Endothelial cell of umbilical vein (primary cell): ENCODE measurements around the gene YWHAQ. TPM values are rescaled to one million over a fixed set of nuclear protein-coding genes. Genes with fewer than 3 reads are reported as not detected.

Source experiments
- BruUV-seq: library from RNA; stranded (reverse); fragments of 400-500 nt; replicated peaks from 2 replicates; lab custom pipeline; 2021; lab: Mats Ljungman, UMichigan
- CTCF ChIA-PET: fragments of 300-600, 350-600 bp; sonication (Branson Sonifier 250); formaldehyde crosslinking; loops from one replicate; lab custom pipeline; 2021; ENCODE audit warnings: antibody characterized with exemption, inconsistent platforms; lab: Charles Lee
- POLR2A ChIA-PET: fragments of 300-600, 350-600 bp; sonication (Branson Sonifier 250); formaldehyde crosslinking; loops from one replicate; lab custom pipeline; 2021; ENCODE audit warnings: antibody characterized with exemption, inconsistent platforms; lab: Charles Lee
- DNase-seq: peaks from one replicate; pipeline ENCODE4 v3.0.0-alpha.2; 2011; ENCODE audit warnings: low read depth, low spot score
- FAIRE-seq: peaks from 2 replicates; lab custom pipeline; 2011; peaks lifted over from hg19 to GRCh38; lab: Jason Lieb, UNC
- H2AFZ ChIP-seq: 2 replicates; pipeline ENCODE4 v1.6.0; 2012; ENCODE audit warnings: low read depth, low read length, control low read depth, inconsistent platforms
- H3K27ac ChIP-seq: 2 replicates; pipeline ENCODE4 v1.5.1; 2011; ENCODE audit warnings: low read depth, mild to moderate bottlenecking, control low read depth, low read length, moderate library complexity; ENCODE audit not compliant: insufficient read depth
- H3K27me3 ChIP-seq, 2 experiments: 2 replicates each; pipeline versions ENCODE4 v1.6.0 to v1.6.1; 2011; ENCODE audit warnings: low read length in 2 of 2, mixed read lengths in 1 of 2; ENCODE audit not compliant: control insufficient read depth in 2 of 2, insufficient read depth in 2 of 2
- H3K36me3 ChIP-seq, 2 experiments: 2 replicates in 1 of 2; 3 replicates in 1 of 2; pipeline ENCODE4 v1.5.1; 2011; ENCODE audit warnings: low read length in 2 of 2, mild to moderate bottlenecking in 1 of 2, moderate library complexity in 1 of 2; ENCODE audit not compliant: control insufficient read depth in 2 of 2, insufficient read depth in 2 of 2; ENCODE audit errors: extremely low read depth in 1 of 2
- H3K4me1 ChIP-seq: 3 replicates; pipeline ENCODE4 v1.5.1; 2011; ENCODE audit warnings: mild to moderate bottlenecking, low read length; ENCODE audit not compliant: control insufficient read depth, insufficient read depth; ENCODE audit errors: extremely low read depth
- H3K4me2 ChIP-seq: 2 replicates; pipeline ENCODE4 v1.6.1; 2011; ENCODE audit warnings: low read length, control low read depth, mixed read lengths; ENCODE audit not compliant: insufficient read depth
- H3K4me3 ChIP-seq, 3 experiments: fragments of 200-600 bp in 1 of 3; sonication (generic), shearing (Covaris generic) in 1 of 3; replicated peaks in 1 of 3; 2 replicates each; pipeline ENCODE4 v1.5.1; 2011 to 2016; ENCODE audit warnings: control low read depth in 3 of 3, low read length in 3 of 3, mild to moderate bottlenecking in 2 of 3, inconsistent platforms in 1 of 3, low read depth in 1 of 3, moderate library complexity in 1 of 3; ENCODE audit not compliant: insufficient read depth in 1 of 3
- H3K79me2 ChIP-seq: 2 replicates; pipeline ENCODE4 v1.6.0; 2012; ENCODE audit warnings: low read length, inconsistent platforms; ENCODE audit not compliant: control insufficient read depth, insufficient read depth
- H3K9ac ChIP-seq: replicated peaks from 2 replicates; pipeline ENCODE3; 2011; ENCODE audit warnings: low read length, control low read depth; ENCODE audit not compliant: insufficient read depth; ENCODE audit errors: extremely low read depth
- H3K9me1 ChIP-seq: replicated peaks from 3 replicates; pipeline ENCODE4 v1.6.0; 2011; ENCODE audit warnings: mild to moderate bottlenecking, low read length; ENCODE audit not compliant: control insufficient read depth, insufficient read depth; ENCODE audit errors: extremely low read depth
- H3K9me3 ChIP-seq: replicated peaks from 2 replicates; pipeline ENCODE4 v1.5.1; 2012; ENCODE audit warnings: low read length, inconsistent platforms; ENCODE audit not compliant: control insufficient read depth, insufficient read depth
- H4K20me1 ChIP-seq: replicated peaks from 2 replicates; pipeline ENCODE3; 2011; ENCODE audit warnings: mild to moderate bottlenecking, low read length; ENCODE audit not compliant: control insufficient read depth, insufficient read depth; ENCODE audit errors: extremely low read depth
- CTCF ChIP-seq, 2 donors: IDR thresholded peaks; 1 replicate in 1 of 2; 2 replicates in 1 of 2; pipeline ENCODE4 v1.5.1; 2011; ENCODE audit warnings: low read length in 2 of 2, mild to moderate bottlenecking in 2 of 2, moderate library complexity in 2 of 2, control low read depth in 1 of 2, inconsistent platforms in 1 of 2, low read depth in 1 of 2; ENCODE audit not compliant: insufficient read depth in 1 of 2; ENCODE audit errors: extremely low read depth in 1 of 2
- EZH2 ChIP-seq: IDR thresholded peaks from 2 replicates; pipeline ENCODE4 v1.6.1; 2012; ENCODE audit warnings: borderline replicate concordance, low read depth, mild to moderate bottlenecking, moderate library complexity, low read length, inconsistent platforms; ENCODE audit not compliant: severe bottlenecking
- FOS ChIP-seq: IDR thresholded peaks from 2 replicates; pipeline ENCODE4 v1.6.1; 2011; ENCODE audit warnings: mild to moderate bottlenecking, low read length, moderate library complexity, borderline replicate concordance; ENCODE audit not compliant: insufficient read depth
- GATA2 ChIP-seq: IDR thresholded peaks from 2 replicates; pipeline ENCODE4 v1.7.0; 2011; ENCODE audit warnings: low read depth, mild to moderate bottlenecking, moderate library complexity, mixed read lengths, low read length; ENCODE audit not compliant: insufficient read length, insufficient read depth
- JUN ChIP-seq: IDR thresholded peaks from 2 replicates; pipeline ENCODE4 v1.6.1; 2011; ENCODE audit warnings: borderline replicate concordance, low read depth; ENCODE audit not compliant: insufficient read length, insufficient read depth
- MAX ChIP-seq: IDR thresholded peaks from 2 replicates; pipeline ENCODE4 v1.6.1; 2011; ENCODE audit not compliant: insufficient read depth, insufficient read length
- MYC ChIP-seq: IDR thresholded peaks from one replicate; pipeline ENCODE4 v1.6.1; 2011; ENCODE audit warnings: mild to moderate bottlenecking, low read depth, low read length
- POLR2A ChIP-seq: IDR thresholded peaks from 2 replicates; pipeline ENCODE4 v1.6.1; 2012; ENCODE audit warnings: low read depth, mild to moderate bottlenecking, control low read depth, low read length
- POLR2AphosphoS5 ChIP-seq: IDR thresholded peaks from 2 replicates; pipeline ENCODE4 v1.6.1; 2012; ENCODE audit warnings: low read depth, mild to moderate bottlenecking, control low read depth, low read length, moderate library complexity; ENCODE audit not compliant: insufficient read depth
- dilution Hi-C: fragments of 300-500 bp; cut with MboI; formaldehyde crosslinking; loops from one replicate; pipeline ENCODE4 v1.15.0; 2019; ENCODE audit warnings: low sequenced_read_pairs; ENCODE audit not compliant: extremely low pct_ligation_motif_present
- intact Hi-C: fragments of 100-400 bp; cut with micrococcal nuclease; formaldehyde crosslinking; loops from one replicate; pipeline ENCODE4 v1.10.0; 2022
- polyA plus RNA-seq, 4 experiments: library from polyadenylated mRNA; depleted of rRNA in 3 of 4; stranded (reverse) in 3 of 4; unstranded in 1 of 4; fragments of >200 nt; gene quantifications; 2 replicates each; pipeline versions ENCODE4 v1.2.1 to v1.2.3, GENCODE V29; 2011 to 2012; ENCODE audit warnings: missing spikeins in 1 of 4
- total RNA-seq: library from RNA; stranded (reverse); gene quantifications from 2 replicates; pipeline ENCODE4 v1.2.3, GENCODE V29; 2021

Gene YWHAQ
- total and polyA plus RNA-seq, 2 donors (not counting 3 experiments of a cell fraction or from before 2014, with no cell fraction given) = 217 to 456 TPM

GRCh38 chr2:9655441-9656269 lies 24.9 kb upstream of the YWHAQ start:
- Histone ChIP-seq H3K9me1 (no peaks in the 10 kb centered on the region), H3K9me3 (no peaks in the 10 kb centered on the region), H4K20me1 (no peaks in the 10 kb centered on the region), H3K27me3 (no peaks in the 10 kb centered on the region), H3K9ac (peak overlapping the region; percentile 49), H3K27ac (peak overlapping the region; percentile 60), H3K36me3 (no peaks in the 10 kb centered on the region), H2AFZ (no peak overlapping the region), H3K79me2 (no peaks in the 10 kb centered on the region), H3K4me1 (peaks cover 22% of the 10 kb centered on the region), H3K4me3 (no peak overlapping the region), H3K4me2 (peak overlapping the region; percentile 17)
- DNase-seq (peak; percentile 71), FAIRE-seq (peak; percentile 84)
- TF ChIP-seq POLR2A (no peak), GATA2 (peak; percentile 94), POLR2AphosphoS5 (no peak), MAX (no peak), JUN (peak; percentile 50), MYC (no peak), CTCF (IDR thresholded peaks at IDR 0.05; ENCODE audit: extremely low read depth in 1 of 2, insufficient read depth in 1 of 2, low read depth in 1 of 2, low read length in 2 of 2) (no peak), FOS (peak; percentile 85), EZH2 (no peak)
- intact Hi-C loops = loop anchor here (2.0 kb wide), 1 partner anchor 17 kb away; no protein-coding TSS in a partner anchor
- ChIA-PET POLR2A (interaction anchor here (1.1 kb wide), 1 partner anchor 25 kb away, joined by 3 read pairs; the partner anchor contains the start of gene YWHAQ), CTCF (interaction anchor here (0.9 to 3.2 kb wide), 5 partner anchors 17 to 115 kb away, joined by 3 to 18 read pairs (median 3); partner anchors contain the start of gene YWHAQ)
- dilution Hi-C loops = no loop called here
- no TSS peak for BruUV-seq
